GM19238 (cell line): Measurements from ENCODE around the gene SANBR.

Source experiments
- DNase-seq: peaks from one replicate; pipeline ENCODE4 v3.0.0; 2011; ENCODE audit warnings: low spot score; ENCODE audit not compliant: insufficient read length

Gene SANBR

GRCh38 chr2:61089797-61090196 lies 24.1 kb downstream of the SANBR start:
- no peak for DNase-seq

- DNase-seq, result no peak
These were observed 24.8 kb downstream of the SANBR start for GRCh38 chr2:61090386-61090921.

GRCh38 chr2:61091485-61091884 lies 25.8 kb downstream of the SANBR start:
- no peak for DNase-seq

GRCh38 chr2:61096438-61096837 lies 30.8 kb downstream of the SANBR start:
- no peak for DNase-seq

- DNase-seq, result no peak
These were observed 35.1 kb downstream of the SANBR start for GRCh38 chr2:61100801-61101200.

GRCh38 chr2:61109291-61109690 lies 43.6 kb downstream of the SANBR start:
- no peak for DNase-seq

- no peak for DNase-seq
These were observed 46.0 kb downstream of the SANBR start for GRCh38 chr2:61111708-61112107.

GRCh38 chr2:61114147-61114546 lies 48.5 kb downstream of the SANBR start:
- DNase-seq, result no peak
